HG02610 (cell line): ENCODE measurements around the gene NR1H4.
"Not testable (repeated sequence)": the region's sequence is repeated elsewhere in the genome, so short reads cannot be mapped to it uniquely, and the experiment has no call there.

Experiments
- ATAC-seq: cut with Tn5 transposase; IDR thresholded peaks from one replicate; pipeline ENCODE4 v1.9.1; 2021; ENCODE audit warnings: mild to moderate bottlenecking, moderate library complexity; ENCODE audit not compliant: unreplicated experiment

Gene NR1H4

GRCh38 chr12:100508751-100509150 lies 35.1 kb downstream of the NR1H4 start:
- ATAC-seq = no peak

- no peak for ATAC-seq
These were observed 39.0 kb downstream of the NR1H4 start for GRCh38 chr12:100512692-100513091.

- ATAC-seq = no peak
These were observed 42.3 kb downstream of the NR1H4 start for GRCh38 chr12:100515968-100516367.

GRCh38 chr12:100518376-100518775 lies 44.7 kb downstream of the NR1H4 start:
- ATAC-seq = no peak

GRCh38 chr12:100520048-100520769 lies 46.5 kb downstream of the NR1H4 start:
- no peak for ATAC-seq

- ATAC-seq = no peak
These were observed 48.3 kb downstream of the NR1H4 start for GRCh38 chr12:100521958-100522357.

- no peak for ATAC-seq
These were observed 54.4 kb downstream of the NR1H4 start for GRCh38 chr12:100528034-100528433.

- ATAC-seq = no peak
These were observed 54.9 kb downstream of the NR1H4 start for GRCh38 chr12:100528471-100529127.

GRCh38 chr12:100529756-100530350 lies 56.2 kb downstream of the NR1H4 start:
- no peak for ATAC-seq

GRCh38 chr12:100533376-100533775 lies 59.7 kb downstream of the NR1H4 start:
- no peak for ATAC-seq

GRCh38 chr12:100534625-100535227 lies 61.1 kb downstream of the NR1H4 start:
- ATAC-seq = no peak

- ATAC-seq = no peak
These were observed 65.5 kb downstream of the NR1H4 start for GRCh38 chr12:100539202-100539601.

- ATAC-seq = no peak
These were observed 70.5 kb downstream of the NR1H4 start for GRCh38 chr12:100544165-100544564.

- ATAC-seq = no peak
These were observed 71.4 kb downstream of the NR1H4 start for GRCh38 chr12:100545092-100545491.

- no peak for ATAC-seq
These were observed 80.3 kb downstream of the NR1H4 start for GRCh38 chr12:100553936-100554335.

GRCh38 chr12:100554608-100555077 lies 81.0 kb downstream of the NR1H4 start:
- ATAC-seq = no peak

- no peak for ATAC-seq
These were observed 82.1 kb downstream of the NR1H4 start for GRCh38 chr12:100555722-100556121.

GRCh38 chr12:100557357-100557756 lies 83.7 kb downstream of the NR1H4 start:
- no peak for ATAC-seq

- ATAC-seq = not testable (repeated sequence)
These were observed 85.6 kb downstream of the NR1H4 start for GRCh38 chr12:100559261-100559660.

- no peak for ATAC-seq
These were observed 90.4 kb downstream of the NR1H4 start for GRCh38 chr12:100564090-100564489.

- ATAC-seq = no peak
These were observed 91.3 kb downstream of the NR1H4 start for GRCh38 chr12:100564905-100565467.
